Hematopoietic multipotent progenitor cell treated with erythropoietin and hydrocortisone succinate and interleukin-3 and kit ligand, for 6 days (in vitro differentiated cells): ENCODE data around the gene EN2.

Source experiments
- DNase-seq: peaks from one replicate; pipeline ENCODE4 v3.0.0-alpha.2; 2015

EN2 gene

GRCh38 chr7:155510975-155511701 lies 53.2 kb downstream of the EN2 start:
- DNase-seq: no peak

GRCh38 chr7:155511702-155511996 lies 53.7 kb downstream of the EN2 start:
- no peak for DNase-seq

DNA sequence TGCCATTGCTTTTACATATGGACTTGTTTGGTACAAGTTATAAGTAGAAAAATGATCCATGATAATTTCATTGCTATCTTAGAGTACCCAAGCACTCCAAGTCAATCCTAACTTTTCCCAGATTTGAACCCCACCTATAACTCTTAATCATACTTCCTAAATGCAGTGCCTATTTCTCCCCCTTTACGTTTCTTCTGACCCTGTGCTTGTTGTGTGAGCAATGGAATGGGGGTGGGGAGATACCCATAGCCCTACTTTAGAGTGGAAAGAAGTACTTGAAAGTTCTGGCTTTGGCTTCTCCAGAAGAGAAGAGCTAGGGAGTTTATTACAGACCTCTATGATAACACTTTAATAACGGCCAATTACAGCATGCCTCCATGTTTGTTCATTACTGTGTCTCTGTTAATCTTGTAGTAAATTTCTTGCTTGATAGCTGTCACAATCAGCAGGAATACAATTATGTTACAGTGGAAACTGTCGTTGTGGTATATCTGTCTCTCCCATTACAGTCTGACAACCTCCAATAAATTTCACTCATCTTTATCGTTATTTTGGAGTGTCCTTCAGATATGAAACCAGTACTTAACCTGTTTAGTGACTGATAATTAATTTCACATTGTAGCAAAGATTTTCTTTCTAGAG lies 54.4 kb downstream of the EN2 start:
- no peak for DNase-seq

GRCh38 chr7:155513543-155514285 lies 55.8 kb downstream of the EN2 start:
- DNase-seq: no peak

GRCh38 chr7:155514296-155514695 lies 56.4 kb downstream of the EN2 start:
- no peak for DNase-seq
